H1 (cell line): ENCODE measurements around the gene FUT4.

Experiments used
- CTCF ChIP-seq, 3 experiments: IDR thresholded peaks; 1 replicate in 2 of 3; 2 replicates in 1 of 3; pipeline versions ENCODE4 v1.5.1 to v1.6.1; 2011; ENCODE audit warnings: low read length in 3 of 3, mild to moderate bottlenecking in 3 of 3, inconsistent platforms in 2 of 3, low read depth in 1 of 3, moderate library complexity in 1 of 3; ENCODE audit not compliant: insufficient read depth in 1 of 3; ENCODE audit errors: control extremely low read depth in 1 of 3
- EP300 ChIP-seq, 2 experiments: IDR thresholded peaks; 1 replicate in 1 of 2; 2 replicates in 1 of 2; pipeline ENCODE4 v1.6.1; 2011 to 2012; ENCODE audit warnings: low read depth in 2 of 2, low read length in 2 of 2, mild to moderate bottlenecking in 2 of 2, borderline replicate concordance in 1 of 2, inconsistent platforms in 1 of 2, moderate library complexity in 1 of 2
- HDAC2 ChIP-seq, 2 experiments: fragments of 300-600 bp in 1 of 2; sonication (generic) in 1 of 2; IDR thresholded peaks; 2 replicates each; pipeline ENCODE4 v1.6.1; 2011 to 2012; ENCODE audit warnings: low read depth in 2 of 2, low read length in 2 of 2, mild to moderate bottlenecking in 2 of 2, moderate library complexity in 2 of 2, borderline replicate concordance in 1 of 2, inconsistent platforms in 1 of 2
- POLR2A ChIP-seq, 2 experiments: IDR thresholded peaks; 1 replicate in 1 of 2; 2 replicates in 1 of 2; pipeline ENCODE4 v1.6.1; 2011; ENCODE audit warnings: low read depth in 2 of 2, low read length in 2 of 2, mild to moderate bottlenecking in 2 of 2; ENCODE audit errors: control extremely low read depth in 1 of 2
- POLR2AphosphoS5 ChIP-seq: IDR thresholded peaks from 2 replicates; pipeline ENCODE4 v1.6.1; 2011; ENCODE audit warnings: low read depth, low read length
- RXRA ChIP-seq: IDR thresholded peaks from 2 replicates; pipeline ENCODE4 v1.6.1; 2011; ENCODE audit warnings: low read depth, mild to moderate bottlenecking, low read length, moderate library complexity; ENCODE audit not compliant: insufficient read depth
- SIX5 ChIP-seq: IDR thresholded peaks from 2 replicates; pipeline ENCODE4 v1.6.1; 2011; ENCODE audit warnings: mild to moderate bottlenecking, low read depth, low read length
- SP1 ChIP-seq: IDR thresholded peaks from 2 replicates; pipeline ENCODE4 v1.6.1; 2011; ENCODE audit warnings: low read depth, low read length
- SRF ChIP-seq: IDR thresholded peaks from 2 replicates; pipeline ENCODE4 v1.6.1; 2011; ENCODE audit warnings: mild to moderate bottlenecking, low read depth, low read length, moderate library complexity

- TF ChIP-seq SIX5 (no peak), POLR2A (IDR thresholded peaks at IDR 0.05; ENCODE audit: control extremely low read depth in 1 of 2, low read depth in 2 of 2, low read length in 2 of 2) (no peak), SP1 (no peak), POLR2AphosphoS5 (no peak), SRF (no peak), CTCF (IDR thresholded peaks at IDR 0.05; ENCODE audit: control extremely low read depth in 1 of 3, insufficient read depth in 1 of 3, low read depth in 1 of 3, low read length in 3 of 3) (no peak), RXRA (no peak), HDAC2 (IDR thresholded peaks at IDR 0.05; ENCODE audit: borderline replicate concordance in 1 of 2, low read depth in 2 of 2, low read length in 2 of 2) (no peak), EP300 (IDR thresholded peaks at IDR 0.05; ENCODE audit: borderline replicate concordance in 1 of 2, low read depth in 2 of 2, low read length in 2 of 2) (no peak)
Observed at GRCh38 chr11:94563848-94564467, 20.2 kb downstream of the FUT4 start.
